B cell (primary cell): Measurements from ENCODE around the gene B3GLCT. TPM values are rescaled to one million over a fixed set of nuclear protein-coding genes. Genes with fewer than 3 reads are reported as not detected.
A peak's percentile ranks its signal among the peaks of the same experiment; 100 is the strongest.

ENCODE experiments used
- ATAC-seq: fragments of 200-7000 bp; cut with Tn5 transposase; one replicate; pipeline ENCODE4 v1.10.0; 2021; ENCODE audit warnings: low read depth, mild to moderate bottlenecking, moderate number of reproducible peaks, moderate library complexity
- CTCF ChIA-PET: fragments of 350-600 bp; sonication (Branson Sonifier 250); formaldehyde crosslinking; loops from one replicate; lab custom pipeline; 2021; ENCODE audit warnings: antibody characterized with exemption, inconsistent platforms; lab: Charles Lee
- POLR2A ChIA-PET: fragments of 350-600 bp; sonication (Branson Sonifier 250); formaldehyde crosslinking; loops from one replicate; lab custom pipeline; 2021; ENCODE audit warnings: antibody characterized with exemption; lab: Charles Lee
- DNase-seq: peaks from one replicate; pipeline ENCODE4 v3.0.0; 2013
- H2AFZ ChIP-seq: 2 replicates; pipeline ENCODE4 v1.6.1; 2012; ENCODE audit warnings: mild to moderate bottlenecking, low read depth, low read length; ENCODE audit not compliant: insufficient read depth, poor library complexity, severe bottlenecking
- H3K27ac ChIP-seq, 2 donors: 1 replicate in 1 of 2; 2 replicates in 1 of 2; pipeline ENCODE4 v1.5.1; 2012 to 2013; ENCODE audit warnings: low read length in 2 of 2, mild to moderate bottlenecking in 2 of 2, moderate library complexity in 1 of 2
- H3K27me3 ChIP-seq, 4 experiments: fragments of 200-600 bp in 1 of 4; sonication (generic) in 1 of 4; replicated peaks in 1 of 4; 1 replicate in 2 of 4; 2 replicates in 2 of 4; pipeline versions ENCODE4 v1.6.1 to v1.7.0; 2013 to 2016; ENCODE audit warnings: low read length in 3 of 4, mild to moderate bottlenecking in 2 of 4, mixed read lengths in 1 of 4, moderate library complexity in 1 of 4; ENCODE audit not compliant: insufficient read depth in 4 of 4, control insufficient read depth in 3 of 4; ENCODE audit errors: control extremely low read depth in 1 of 4
- H3K36me3 ChIP-seq, 2 experiments: replicated peaks in 1 of 2; 1 replicate in 1 of 2; 2 replicates in 1 of 2; pipeline versions ENCODE4 v1.6.1 to v1.7.1; 2013; ENCODE audit warnings: low read length in 1 of 2; ENCODE audit not compliant: insufficient read depth in 2 of 2, control insufficient read depth in 1 of 2; ENCODE audit errors: control extremely low read depth in 1 of 2, extremely low read depth in 1 of 2
- H3K4me1 ChIP-seq, 2 donors: fragments of 200-600 bp in 1 of 2; sonication (generic) in 1 of 2; 1 replicate in 1 of 2; 2 replicates in 1 of 2; pipeline versions ENCODE4 v1.5.1 to v1.6.1; 2013 to 2017; ENCODE audit warnings: low read length in 2 of 2; ENCODE audit not compliant: control insufficient read depth in 2 of 2, insufficient read depth in 2 of 2
- H3K4me2 ChIP-seq: replicated peaks from 2 replicates; pipeline ENCODE3; 2012; ENCODE audit warnings: mild to moderate bottlenecking, low read depth, low read length; ENCODE audit not compliant: poor library complexity, severe bottlenecking
- H3K4me3 ChIP-seq, 5 experiments: fragments of 200-600 bp in 1 of 5; sonication (generic) in 1 of 5; 1 replicate in 3 of 5; 2 replicates in 2 of 5; pipeline versions ENCODE4 v1.5.1 to v1.7.0; 2011 to 2016; ENCODE audit warnings: low read length in 4 of 5, mild to moderate bottlenecking in 4 of 5, low read depth in 2 of 5, control low read depth in 1 of 5, moderate library complexity in 1 of 5; ENCODE audit not compliant: insufficient read depth in 1 of 5; ENCODE audit errors: control extremely low read depth in 1 of 5, extremely low read depth in 1 of 5
- H3K79me2 ChIP-seq: fragments of 200-600 bp; sonication (generic); one replicate; pipeline ENCODE4 v1.6.0; 2016; ENCODE audit warnings: low read length; ENCODE audit not compliant: control insufficient read depth, insufficient read depth
- H3K9ac ChIP-seq: fragments of 200-600 bp; sonication (generic); 2 replicates; pipeline ENCODE4 v1.6.1; 2017; ENCODE audit warnings: mild to moderate bottlenecking, low read length, moderate library complexity
- H3K9me3 ChIP-seq, 3 donors: one replicate each; pipeline versions ENCODE4 v1.6.1 to v1.7.1; 2013; ENCODE audit warnings: low read length in 2 of 3; ENCODE audit not compliant: control insufficient read depth in 2 of 3, insufficient read depth in 1 of 3; ENCODE audit errors: control extremely low read depth in 1 of 3
- H4K20me1 ChIP-seq: 2 replicates; pipeline ENCODE4 v1.6.0; 2012; ENCODE audit warnings: mild to moderate bottlenecking, low read length; ENCODE audit not compliant: insufficient read depth, control insufficient read depth, poor library complexity, severe bottlenecking
- H3K27ac Mint-ChIP-seq: one replicate; pipeline ENCODE4 v1.8.0; 2021; ENCODE audit warnings: mixed read lengths
- H3K27me3 Mint-ChIP-seq: one replicate; pipeline ENCODE4 v1.8.0; 2021; ENCODE audit warnings: mixed read lengths
- H3K4me1 Mint-ChIP-seq: one replicate; pipeline ENCODE4 v1.8.0; 2021; ENCODE audit warnings: mixed read lengths
- H3K4me3 Mint-ChIP-seq: one replicate; pipeline ENCODE4 v1.8.0; 2021; ENCODE audit warnings: mixed read lengths
- H3K9me3 Mint-ChIP-seq: one replicate; pipeline ENCODE4 v1.8.0; 2022; ENCODE audit warnings: mixed read lengths; ENCODE audit not compliant: insufficient read depth
- EZH2 ChIP-seq: IDR thresholded peaks from 2 replicates; pipeline ENCODE4 v1.6.1; 2012; ENCODE audit warnings: borderline replicate concordance, low read depth, mild to moderate bottlenecking, moderate library complexity, low read length; ENCODE audit not compliant: insufficient read depth, poor library complexity, severe bottlenecking
- WGBS: methylation state at CpG from one replicate; pipeline ENCODE4 v1.1.5; 2013; ENCODE audit warnings: missing lambda C conversion rate; ENCODE audit not compliant: insufficient coverage; 5-methylcytosine and 5-hydroxymethylcytosine counted together
- intact Hi-C: fragments of 100-400 bp; cut with micrococcal nuclease; formaldehyde crosslinking; loops from one replicate; pipeline ENCODE4 v1.10.0; 2022
- polyA plus RNA-seq: library from polyadenylated mRNA; depleted of rRNA; stranded (reverse); fragments of >200 nt; gene quantifications from 2 replicates; pipeline ENCODE4 v1.2.3, GENCODE V29; 2012
- total RNA-seq, 2 donors: library from RNA; stranded (reverse); fragments of 120-200 nt in 1 of 2; gene quantifications; 1 replicate in 1 of 2; 2 replicates in 1 of 2; pipeline versions ENCODE4 v1.2.3 to v1.2.4, GENCODE V29; 2013 to 2022
- TF ChIP-seq, protein P1 (sequence below): fragments of 200-600 bp; IDR thresholded peaks from one replicate; pipeline ENCODE4 v1.8.0; 2022; ENCODE audit warnings: antibody characterized with exemption, mild to moderate bottlenecking

B3GLCT gene
- total and polyA plus RNA-seq, 2 donors (not counting 1 experiment from before 2014, with no cell fraction given) = 1.4 to 6.2 TPM

DNA sequence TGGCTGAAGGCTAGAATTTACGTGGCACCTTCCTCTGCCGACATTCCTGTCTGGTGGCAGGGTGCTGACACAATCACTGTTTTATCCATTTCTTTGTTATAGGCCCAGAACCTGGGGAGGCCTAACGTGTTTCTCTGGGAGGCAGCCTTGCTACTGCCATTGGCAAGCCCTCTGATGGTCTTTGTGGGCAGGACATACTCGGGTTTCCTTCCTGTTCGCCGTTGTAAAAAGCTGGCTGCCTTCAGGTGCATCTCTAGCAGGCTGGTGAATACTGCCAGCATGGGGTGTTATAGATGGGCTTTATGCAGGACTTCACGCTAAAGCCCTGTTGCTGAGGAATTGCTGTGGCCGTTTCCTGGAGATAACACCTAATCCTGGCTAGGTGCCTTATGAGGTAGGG is 28.1 kb downstream of the B3GLCT start:
- H2AFZ ChIP-seq = no peak overlapping the region
- no peaks in the 10 kb centered on the region for H3K79me2 ChIP-seq
- 73% methylated on average over 8 of the region's 8 CpGs for WGBS
- H4K20me1 ChIP-seq = no peaks in the 10 kb centered on the region
- TF ChIP-seq, protein P1, sequence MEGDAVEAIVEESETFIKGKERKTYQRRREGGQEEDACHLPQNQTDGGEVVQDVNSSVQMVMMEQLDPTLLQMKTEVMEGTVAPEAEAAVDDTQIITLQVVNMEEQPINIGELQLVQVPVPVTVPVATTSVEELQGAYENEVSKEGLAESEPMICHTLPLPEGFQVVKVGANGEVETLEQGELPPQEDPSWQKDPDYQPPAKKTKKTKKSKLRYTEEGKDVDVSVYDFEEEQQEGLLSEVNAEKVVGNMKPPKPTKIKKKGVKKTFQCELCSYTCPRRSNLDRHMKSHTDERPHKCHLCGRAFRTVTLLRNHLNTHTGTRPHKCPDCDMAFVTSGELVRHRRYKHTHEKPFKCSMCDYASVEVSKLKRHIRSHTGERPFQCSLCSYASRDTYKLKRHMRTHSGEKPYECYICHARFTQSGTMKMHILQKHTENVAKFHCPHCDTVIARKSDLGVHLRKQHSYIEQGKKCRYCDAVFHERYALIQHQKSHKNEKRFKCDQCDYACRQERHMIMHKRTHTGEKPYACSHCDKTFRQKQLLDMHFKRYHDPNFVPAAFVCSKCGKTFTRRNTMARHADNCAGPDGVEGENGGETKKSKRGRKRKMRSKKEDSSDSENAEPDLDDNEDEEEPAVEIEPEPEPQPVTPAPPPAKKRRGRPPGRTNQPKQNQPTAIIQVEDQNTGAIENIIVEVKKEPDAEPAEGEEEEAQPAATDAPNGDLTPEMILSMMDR = no peak
- no peak for TF ChIP-seq EZH2
- Mint-ChIP-seq H3K9me3 (no peaks in the 10 kb centered on the region), H3K4me3 (no peak overlapping the region), H3K27me3 (no peaks in the 10 kb centered on the region), H3K4me1 (peaks cover 7% of the 10 kb centered on the region), H3K27ac (no peak overlapping the region)
- intact Hi-C loops = no loop called here
- H3K4me1 ChIP-seq = no peaks in the 10 kb centered on the region
- no peak overlapping the region for H3K9ac ChIP-seq
- DNase-seq = no peak
- no peaks in the 10 kb centered on the region for H3K27me3 ChIP-seq
- ATAC-seq = no peak
- ChIA-PET POLR2A (no interaction called here), CTCF (interaction anchor here (3.0 kb wide), 1 partner anchor 9 kb away, joined by 14 read pairs; no protein-coding TSS in a partner anchor)
- H3K4me3 ChIP-seq = no peak overlapping the region
- no peaks in the 10 kb centered on the region for H3K36me3 ChIP-seq
- H3K27ac ChIP-seq = no peak overlapping the region
- no peaks in the 10 kb centered on the region for H3K9me3 ChIP-seq
- H3K4me2 ChIP-seq = no peak overlapping the region

GRCh38 chr13:31234729-31235128 is 35.0 kb downstream of the B3GLCT start:
- no peaks in the 10 kb centered on the region for H3K9me3 Mint-ChIP-seq
- no peak overlapping the region for H3K4me2 ChIP-seq
- intact Hi-C loops = no loop called here
- H3K9ac ChIP-seq = no peak overlapping the region
- H3K4me1 ChIP-seq = no peaks in the 10 kb centered on the region
- TF ChIP-seq, protein P1 = peak; percentile 9
- TF ChIP-seq EZH2 = no peak
- ChIA-PET POLR2A (no interaction called here), CTCF (interaction anchor here (1.5 to 11.2 kb wide), 4 partner anchors 35 to 189 kb away, joined by 5 to 103 read pairs (median 22); partner anchors contain the start of gene B3GLCT)
- WGBS = 89% methylated on average over 6 of the region's 6 CpGs
- DNase-seq = no peak
- no peak overlapping the region for H3K27ac ChIP-seq
- ATAC-seq = no peak
- H3K9me3 ChIP-seq = no peaks in the 10 kb centered on the region
- H3K27me3 ChIP-seq = no peaks in the 10 kb centered on the region
- H4K20me1 ChIP-seq = no peaks in the 10 kb centered on the region
- H3K27ac Mint-ChIP-seq = no peak overlapping the region
- H2AFZ ChIP-seq = no peak overlapping the region
- no peak overlapping the region for H3K4me3 ChIP-seq
- H3K4me1 Mint-ChIP-seq = peaks cover 1% of the 10 kb centered on the region
- H3K36me3 ChIP-seq = no peaks in the 10 kb centered on the region
- H3K27me3 Mint-ChIP-seq = no peaks in the 10 kb centered on the region
- H3K4me3 Mint-ChIP-seq = no peak overlapping the region
- no peaks in the 10 kb centered on the region for H3K79me2 ChIP-seq
